ENCODE results near the gene MUC5AC.
"Not testable (repeated sequence)": the region's sequence is repeated elsewhere in the genome, so short reads cannot be mapped to it uniquely, and the experiment has no call there.

The MUC5AC gene

GRCh38 chr11:1208394-1209261 is 50.9 kb downstream of the MUC5AC start:
- TF ChIP-seq, protein P1, sequence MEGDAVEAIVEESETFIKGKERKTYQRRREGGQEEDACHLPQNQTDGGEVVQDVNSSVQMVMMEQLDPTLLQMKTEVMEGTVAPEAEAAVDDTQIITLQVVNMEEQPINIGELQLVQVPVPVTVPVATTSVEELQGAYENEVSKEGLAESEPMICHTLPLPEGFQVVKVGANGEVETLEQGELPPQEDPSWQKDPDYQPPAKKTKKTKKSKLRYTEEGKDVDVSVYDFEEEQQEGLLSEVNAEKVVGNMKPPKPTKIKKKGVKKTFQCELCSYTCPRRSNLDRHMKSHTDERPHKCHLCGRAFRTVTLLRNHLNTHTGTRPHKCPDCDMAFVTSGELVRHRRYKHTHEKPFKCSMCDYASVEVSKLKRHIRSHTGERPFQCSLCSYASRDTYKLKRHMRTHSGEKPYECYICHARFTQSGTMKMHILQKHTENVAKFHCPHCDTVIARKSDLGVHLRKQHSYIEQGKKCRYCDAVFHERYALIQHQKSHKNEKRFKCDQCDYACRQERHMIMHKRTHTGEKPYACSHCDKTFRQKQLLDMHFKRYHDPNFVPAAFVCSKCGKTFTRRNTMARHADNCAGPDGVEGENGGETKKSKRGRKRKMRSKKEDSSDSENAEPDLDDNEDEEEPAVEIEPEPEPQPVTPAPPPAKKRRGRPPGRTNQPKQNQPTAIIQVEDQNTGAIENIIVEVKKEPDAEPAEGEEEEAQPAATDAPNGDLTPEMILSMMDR (IDR thresholded peaks at IDR 0.05; ENCODE audit: low read depth, low read length, missing control alignments) = no peak
- Histone ChIP-seq H3K36me3 (replicated peaks) (no peaks in the 10 kb centered on the region), H3K27me3 (replicated peaks) (no peaks in the 10 kb centered on the region), H3K4me3 (ENCODE audit: low read depth, low read length) (no peak overlapping the region), H3K27ac (no peak overlapping the region)
- DNase-seq = no peak
- in situ Hi-C loops (cut with HindIII; ENCODE audit: low pct_ligation_motif_present, low sequenced_read_pairs) = no loop called here

GRCh38 chr11:1209371-1210057 is 51.8 kb downstream of the MUC5AC start:
- no peak overlapping the region for H3K4me3 ChIP-seq (ENCODE audit: low read depth, low read length)
- H3K27me3 ChIP-seq (replicated peaks) = no peaks in the 10 kb centered on the region
- no peak overlapping the region for H3K27ac ChIP-seq
- in situ Hi-C loops (cut with HindIII; ENCODE audit: low pct_ligation_motif_present, low sequenced_read_pairs) = no loop called here
- H3K36me3 ChIP-seq (replicated peaks) = no peaks in the 10 kb centered on the region
- TF ChIP-seq, protein P1 (IDR thresholded peaks at IDR 0.05; ENCODE audit: low read depth, low read length, missing control alignments) = no peak
- no peak for DNase-seq

DNA sequence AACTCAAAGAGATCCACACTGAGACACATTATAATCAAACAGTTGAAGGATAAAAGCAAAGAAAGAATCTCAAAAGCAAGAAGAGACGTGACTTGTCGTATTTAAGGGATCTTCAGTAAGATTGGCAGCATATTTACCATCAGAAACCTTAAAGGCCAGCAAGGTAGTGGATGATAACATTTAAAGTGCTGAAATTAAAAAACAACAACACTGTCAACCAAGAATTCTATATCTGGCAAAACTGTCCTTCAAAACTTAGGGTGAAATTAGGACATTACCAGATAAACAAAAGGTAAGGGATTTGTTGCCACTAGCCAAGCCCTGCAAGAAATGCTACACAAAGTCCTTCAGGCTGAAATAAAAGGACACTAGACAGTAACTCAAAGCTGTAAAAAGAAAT is 54.1 kb downstream of the MUC5AC start:
- TF ChIP-seq, protein P1 (IDR thresholded peaks at IDR 0.05; ENCODE audit: low read depth, low read length, missing control alignments) = no peak
- DNase-seq = no peak
- Histone ChIP-seq H3K4me3 (ENCODE audit: low read depth, low read length) (no peak overlapping the region), H3K27me3 (replicated peaks) (no peaks in the 10 kb centered on the region), H3K36me3 (replicated peaks) (no peaks in the 10 kb centered on the region), H3K27ac (no peak overlapping the region)
- in situ Hi-C loops (cut with HindIII; ENCODE audit: low pct_ligation_motif_present, low sequenced_read_pairs) = no loop called here

- DNase-seq; H3K27me3 ChIP-seq (replicated peaks); H3K27ac ChIP-seq; H3K4me3 ChIP-seq (ENCODE audit: low read depth, low read length); in situ Hi-C loops (cut with HindIII; ENCODE audit: low pct_ligation_motif_present, low sequenced_read_pairs); H3K36me3 ChIP-seq (replicated peaks): not testable (repeated sequence)
Measured at GRCh38 chr11:1215826-1216225, 58.1 kb downstream of the MUC5AC start.

DNA sequence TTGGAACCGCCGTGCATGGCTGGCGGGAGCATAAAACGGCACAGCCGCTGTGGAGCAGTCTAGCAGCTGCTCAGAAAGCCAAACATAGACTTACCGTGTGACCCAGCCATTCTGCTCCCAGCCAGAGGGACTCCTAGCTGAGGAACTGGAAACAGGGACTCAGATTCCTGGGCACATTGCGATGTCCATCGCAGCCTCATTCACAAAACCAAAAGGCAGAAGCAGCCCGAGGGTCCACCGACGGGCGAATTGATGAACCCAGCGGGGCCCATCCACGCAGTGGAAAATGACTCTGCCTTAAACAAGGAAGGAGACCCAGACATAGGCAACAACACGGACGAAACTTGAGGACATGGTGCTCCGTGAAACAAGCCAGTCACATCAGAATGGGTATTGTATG is 59.4 kb downstream of the MUC5AC start:
- Histone ChIP-seq H3K4me3 (ENCODE audit: low read depth, low read length) (no peak overlapping the region), H3K36me3 (replicated peaks) (no peaks in the 10 kb centered on the region), H3K27ac (no peak overlapping the region), H3K27me3 (replicated peaks) (no peaks in the 10 kb centered on the region)
- DNase-seq = no peak
- TF ChIP-seq, protein P1 (IDR thresholded peaks at IDR 0.05; ENCODE audit: low read depth, low read length, missing control alignments) = no peak
- in situ Hi-C loops (cut with HindIII; ENCODE audit: low pct_ligation_motif_present, low sequenced_read_pairs) = no loop called here

- TF ChIP-seq, protein P1 (IDR thresholded peaks at IDR 0.05; ENCODE audit: low read depth, low read length, missing control alignments) = no peak
- H3K27ac ChIP-seq = no peak overlapping the region
- in situ Hi-C loops (cut with HindIII; ENCODE audit: low pct_ligation_motif_present, low sequenced_read_pairs) = no loop called here
- H3K4me3 ChIP-seq (ENCODE audit: low read depth, low read length) = no peak overlapping the region
- H3K27me3 ChIP-seq (replicated peaks) = no peaks in the 10 kb centered on the region
- DNase-seq = no peak
- no peaks in the 10 kb centered on the region for H3K36me3 ChIP-seq (replicated peaks)
Measured at GRCh38 chr11:1218256-1218787, 60.6 kb downstream of the MUC5AC start.

Data from brain microvascular endothelial cell (primary cell).